ENCODE results near the gene ASL. TPM values are rescaled to one million over a fixed set of nuclear protein-coding genes. Genes with fewer than 3 reads are reported as not detected.
"Not testable (repeated sequence)": the region's sequence is repeated elsewhere in the genome, so short reads cannot be mapped to it uniquely, and the experiment has no call there.

ASL gene
- total RNA-seq, 4 donors from 2014 or later = 7.2 to 63.2 (median 22.4) TPM

- intact Hi-C loops (cut with DNase I; ENCODE audit: low total_unique reads) = no loop called here
- DNase-seq = no peak
- TF ChIP-seq POLR2A (IDR thresholded peaks at IDR 0.05) = no peak
- no peak for TF ChIP-seq CTCF (IDR thresholded peaks at IDR 0.05)
- Histone ChIP-seq H3K9me3 (no peaks in the 10 kb centered on the region), H3K4me1 (no peaks in the 10 kb centered on the region), H3K4me3 (no peak overlapping the region), H3K27me3 (no peaks in the 10 kb centered on the region), H3K36me3 (no peaks in the 10 kb centered on the region), H3K27ac (no peak overlapping the region)
These were observed 17.0 kb downstream of the ASL start for GRCh38 chr7:66092654-66093053.

- no peaks in the 10 kb centered on the region for H3K9me3 ChIP-seq
- H3K27ac ChIP-seq = no peak overlapping the region
- TF ChIP-seq CTCF (IDR thresholded peaks at IDR 0.05) (no peak), POLR2A (IDR thresholded peaks at IDR 0.05) (no peak)
- DNase-seq = no peak
- H3K4me1 ChIP-seq = no peaks in the 10 kb centered on the region
- H3K4me3 ChIP-seq = no peak overlapping the region
- H3K36me3 ChIP-seq = no peaks in the 10 kb centered on the region
- intact Hi-C loops (cut with DNase I; ENCODE audit: low total_unique reads) = no loop called here
- H3K27me3 ChIP-seq = no peaks in the 10 kb centered on the region
These were observed 19.4 kb downstream of the ASL start for GRCh38 chr7:66095010-66095409.

GRCh38 chr7:66099232-66099550, 23.6 kb downstream of the ASL start:
- no peaks in the 10 kb centered on the region for H3K4me1 ChIP-seq
- DNase-seq = peak in 1 of 2 donors; percentile 51
- intact Hi-C loops (cut with DNase I; ENCODE audit: low total_unique reads) = no loop called here
- H3K27me3 ChIP-seq = no peaks in the 10 kb centered on the region
- H3K9me3 ChIP-seq = no peaks in the 10 kb centered on the region
- no peak for TF ChIP-seq CTCF (IDR thresholded peaks at IDR 0.05)
- H3K36me3 ChIP-seq = no peaks in the 10 kb centered on the region
- H3K4me3 ChIP-seq = no peak overlapping the region
- H3K27ac ChIP-seq = peak overlapping the region; percentile 92

- no peaks in the 10 kb centered on the region for H3K9me3 ChIP-seq
- H3K27ac ChIP-seq = peak overlapping the region; percentile 92
- intact Hi-C loops (cut with DNase I; ENCODE audit: low total_unique reads) = no loop called here
- H3K4me3 ChIP-seq = peak overlapping the region; percentile 29 to 34
- peak; percentile 72 to 87 for DNase-seq
- TF ChIP-seq POLR2A (IDR thresholded peaks at IDR 0.05) (peak; percentile 13 to 54), CTCF (IDR thresholded peaks at IDR 0.05) (no peak)
- no peaks in the 10 kb centered on the region for H3K27me3 ChIP-seq
- no peaks in the 10 kb centered on the region for H3K36me3 ChIP-seq
- H3K4me1 ChIP-seq = no peaks in the 10 kb centered on the region
These were observed 24.2 kb downstream of the ASL start for GRCh38 chr7:66099551-66100407.

GRCh38 chr7:66100408-66101050, 24.9 kb downstream of the ASL start:
- Histone ChIP-seq H3K9me3 (no peaks in the 10 kb centered on the region), H3K27me3 (no peaks in the 10 kb centered on the region), H3K27ac (peak overlapping the region; percentile 92), H3K4me3 (peak overlapping the region; percentile 29 to 34), H3K36me3 (no peaks in the 10 kb centered on the region), H3K4me1 (no peaks in the 10 kb centered on the region)
- intact Hi-C loops (cut with DNase I; ENCODE audit: low total_unique reads) = no loop called here
- DNase-seq = no peak
- no peak for TF ChIP-seq POLR2A (IDR thresholded peaks at IDR 0.05)
- no peak for TF ChIP-seq CTCF (IDR thresholded peaks at IDR 0.05)

- H3K27me3 ChIP-seq; H3K9me3 ChIP-seq; H3K4me1 ChIP-seq; intact Hi-C loops (cut with DNase I; ENCODE audit: low total_unique reads); H3K27ac ChIP-seq; H3K36me3 ChIP-seq; DNase-seq; H3K4me3 ChIP-seq: not testable (repeated sequence)
These were observed 26.5 kb downstream of the ASL start for GRCh38 chr7:66102168-66102567.

- H3K4me3 ChIP-seq; H3K4me1 ChIP-seq; DNase-seq; H3K36me3 ChIP-seq; intact Hi-C loops (cut with DNase I; ENCODE audit: low total_unique reads); H3K27me3 ChIP-seq; H3K27ac ChIP-seq; H3K9me3 ChIP-seq: not testable (repeated sequence)
These were observed 28.4 kb downstream of the ASL start for GRCh38 chr7:66103994-66104393.

All from uterus (tissue), 4 donors.